Keratinocyte (primary cell): ENCODE data around the gene ST6GALNAC6.

Experiments
- CTCF ChIP-seq, 3 experiments: IDR thresholded peaks in 1 of 3; conservative IDR thresholded peaks in 1 of 3; optimal IDR thresholded peaks in 1 of 3; 2 replicates in 2 of 3; 3 replicates in 1 of 3; pipeline versions ENCODE3 to v1.5.1; 2011; ENCODE audit warnings: low read length in 3 of 3, mild to moderate bottlenecking in 3 of 3, moderate library complexity in 2 of 3, control low read depth in 1 of 3, inconsistent platforms in 1 of 3; ENCODE audit not compliant: insufficient read depth in 2 of 3; ENCODE audit errors: extremely low read depth in 1 of 3
- EZH2 ChIP-seq: IDR thresholded peaks from one replicate; pipeline ENCODE4 v1.6.1; 2012; ENCODE audit warnings: inconsistent platforms, mild to moderate bottlenecking, low read length, moderate library complexity

GRCh38 chr9:127850286-127850830, 49.0 kb downstream of the ST6GALNAC6 start:
- TF ChIP-seq CTCF (optimal IDR thresholded peaks at IDR 0.05 in 1 of 3, IDR thresholded peaks at IDR 0.05 in 1 of 3, conservative IDR thresholded peaks at IDR 0.05 in 1 of 3; ENCODE audit: extremely low read depth in 1 of 3, insufficient read depth in 2 of 3, low read length in 3 of 3) (no peak), EZH2 (no peak)
